Measurements from ENCODE around the gene GATD1. TPM values are rescaled to one million over a fixed set of nuclear protein-coding genes. Genes with fewer than 3 reads are reported as not detected.
A peak's percentile ranks its signal among the peaks of the same experiment; 100 is the strongest.
"Not testable (repeated sequence)": the region's sequence is repeated elsewhere in the genome, so short reads cannot be mapped to it uniquely, and the experiment has no call there.

GATD1 gene
- total RNA-seq, 1 donor from 2014 or later = 94.9 TPM

GRCh38 chr11:746289-747157 is 30.8 kb downstream of the GATD1 start:
- peak; percentile 25 for DNase-seq (ENCODE audit: low read depth, low spot score)
- H3K4me1 Mint-ChIP-seq = peaks cover 20% of the 10 kb centered on the region

DNA sequence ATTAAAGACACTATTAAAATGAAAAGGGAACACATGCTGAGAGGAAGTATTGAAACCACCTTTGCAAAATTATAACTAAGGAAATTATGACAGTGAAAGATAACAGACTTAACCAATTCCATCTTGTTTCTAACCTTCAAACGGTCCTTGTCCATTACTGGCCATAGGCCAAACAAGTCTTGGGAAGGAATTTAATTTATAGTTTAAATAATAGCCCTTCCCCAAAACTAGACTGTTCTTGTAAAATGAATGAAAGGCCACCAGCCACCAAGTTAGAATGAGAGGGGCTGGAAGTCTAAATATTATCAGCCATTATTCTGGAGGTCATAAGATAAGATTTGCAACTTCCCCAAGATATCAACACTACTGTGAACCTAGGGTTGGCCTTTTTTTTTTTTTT is 31.9 kb downstream of the GATD1 start:
- Mint-ChIP-seq H3K36me3 (ENCODE audit: low read depth) (no peaks in the 10 kb centered on the region), H3K27me3 (ENCODE audit: low read depth) (no peaks in the 10 kb centered on the region), H3K27ac (ENCODE audit: unreplicated experiment) (no peak overlapping the region), H3K9me3 (no peaks in the 10 kb centered on the region), H3K4me3 (peak overlapping the region; percentile 78), H3K4me1 (peaks cover 20% of the 10 kb centered on the region)
- TF ChIP-seq, protein P1, sequence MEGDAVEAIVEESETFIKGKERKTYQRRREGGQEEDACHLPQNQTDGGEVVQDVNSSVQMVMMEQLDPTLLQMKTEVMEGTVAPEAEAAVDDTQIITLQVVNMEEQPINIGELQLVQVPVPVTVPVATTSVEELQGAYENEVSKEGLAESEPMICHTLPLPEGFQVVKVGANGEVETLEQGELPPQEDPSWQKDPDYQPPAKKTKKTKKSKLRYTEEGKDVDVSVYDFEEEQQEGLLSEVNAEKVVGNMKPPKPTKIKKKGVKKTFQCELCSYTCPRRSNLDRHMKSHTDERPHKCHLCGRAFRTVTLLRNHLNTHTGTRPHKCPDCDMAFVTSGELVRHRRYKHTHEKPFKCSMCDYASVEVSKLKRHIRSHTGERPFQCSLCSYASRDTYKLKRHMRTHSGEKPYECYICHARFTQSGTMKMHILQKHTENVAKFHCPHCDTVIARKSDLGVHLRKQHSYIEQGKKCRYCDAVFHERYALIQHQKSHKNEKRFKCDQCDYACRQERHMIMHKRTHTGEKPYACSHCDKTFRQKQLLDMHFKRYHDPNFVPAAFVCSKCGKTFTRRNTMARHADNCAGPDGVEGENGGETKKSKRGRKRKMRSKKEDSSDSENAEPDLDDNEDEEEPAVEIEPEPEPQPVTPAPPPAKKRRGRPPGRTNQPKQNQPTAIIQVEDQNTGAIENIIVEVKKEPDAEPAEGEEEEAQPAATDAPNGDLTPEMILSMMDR (conservative IDR thresholded peaks at IDR 0.05) = no peak
- DNase-seq (ENCODE audit: low read depth, low spot score) = no peak

More at GRCh38 chr11:746289-747157, 30.8 kb downstream of the GATD1 start:
- Mint-ChIP-seq H3K27me3 (ENCODE audit: low read depth) (no peaks in the 10 kb centered on the region), H3K9me3 (no peaks in the 10 kb centered on the region), H3K36me3 (ENCODE audit: low read depth) (no peaks in the 10 kb centered on the region), H3K27ac (ENCODE audit: unreplicated experiment) (no peak overlapping the region), H3K4me3 (peak overlapping the region; percentile 89)
- TF ChIP-seq, protein P1 (conservative IDR thresholded peaks at IDR 0.05) = no peak

- TF ChIP-seq, protein P1 (conservative IDR thresholded peaks at IDR 0.05) = no peak
- Mint-ChIP-seq H3K4me1 (peaks cover 14% of the 10 kb centered on the region), H3K36me3 (ENCODE audit: low read depth) (no peaks in the 10 kb centered on the region), H3K27me3 (ENCODE audit: low read depth) (peaks cover 3% of the 10 kb centered on the region), H3K9me3 (no peaks in the 10 kb centered on the region), H3K4me3 (no peak overlapping the region), H3K27ac (ENCODE audit: unreplicated experiment) (no peak overlapping the region)
- no peak for DNase-seq (ENCODE audit: low read depth, low spot score)
These were observed 34.6 kb downstream of the GATD1 start for GRCh38 chr11:742571-743201.

- Mint-ChIP-seq H3K4me1 (peaks cover 19% of the 10 kb centered on the region), H3K27ac (ENCODE audit: unreplicated experiment) (no peak overlapping the region), H3K9me3 (no peaks in the 10 kb centered on the region), H3K36me3 (ENCODE audit: low read depth) (no peaks in the 10 kb centered on the region), H3K4me3 (no peak overlapping the region), H3K27me3 (ENCODE audit: low read depth) (peaks cover 8% of the 10 kb centered on the region)
- TF ChIP-seq, protein P1 (conservative IDR thresholded peaks at IDR 0.05) = no peak
- DNase-seq (ENCODE audit: low read depth, low spot score) = no peak
These were observed 35.1 kb downstream of the GATD1 start for GRCh38 chr11:742156-742546.

- H3K4me1 Mint-ChIP-seq = peaks cover 14% of the 10 kb centered on the region
- H3K4me3 Mint-ChIP-seq; DNase-seq (ENCODE audit: low read depth, low spot score); H3K9me3 Mint-ChIP-seq; H3K27ac Mint-ChIP-seq (ENCODE audit: unreplicated experiment); H3K36me3 Mint-ChIP-seq (ENCODE audit: low read depth): not testable (repeated sequence)
- H3K27me3 Mint-ChIP-seq (ENCODE audit: low read depth) = peaks cover 14% of the 10 kb centered on the region
These were observed 39.4 kb downstream of the GATD1 start for GRCh38 chr11:737899-738298.

DNA sequence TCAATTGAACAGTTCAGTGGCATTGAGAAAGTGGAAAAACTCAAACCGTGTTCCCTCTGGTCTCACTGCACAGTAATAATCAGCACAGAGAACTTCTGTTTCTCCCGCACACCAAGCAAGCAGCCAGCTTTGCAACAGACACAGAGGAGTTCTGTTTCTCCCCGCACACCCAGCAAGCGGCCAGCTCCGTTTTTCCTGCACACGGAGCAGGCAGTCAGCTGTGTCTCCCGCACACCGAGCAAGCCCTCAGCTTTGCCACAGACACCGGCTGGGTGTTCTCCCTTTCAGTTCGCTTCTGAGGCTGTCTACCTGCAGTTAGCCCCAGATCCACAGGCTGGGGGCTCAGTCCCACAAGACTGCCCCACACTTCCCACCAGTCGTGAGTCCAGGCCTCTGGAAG is 39.9 kb downstream of the GATD1 start:
- Mint-ChIP-seq H3K9me3 (peaks cover 3% of the 10 kb centered on the region), H3K36me3 (ENCODE audit: low read depth) (peaks cover 3% of the 10 kb centered on the region), H3K27me3 (ENCODE audit: low read depth) (peaks cover 14% of the 10 kb centered on the region), H3K27ac (ENCODE audit: unreplicated experiment) (no peak overlapping the region), H3K4me1 (peaks cover 14% of the 10 kb centered on the region), H3K4me3 (no peak overlapping the region)
- no peak for DNase-seq (ENCODE audit: low read depth, low spot score)
- TF ChIP-seq, protein P1 (conservative IDR thresholded peaks at IDR 0.05) = no peak

GRCh38 chr11:734541-734940 is 42.7 kb downstream of the GATD1 start:
- not testable (repeated sequence) for DNase-seq (ENCODE audit: low read depth, low spot score); H3K36me3 Mint-ChIP-seq (ENCODE audit: low read depth); H3K4me3 Mint-ChIP-seq; H3K27ac Mint-ChIP-seq (ENCODE audit: unreplicated experiment); H3K9me3 Mint-ChIP-seq
- H3K4me1 Mint-ChIP-seq = peaks cover 19% of the 10 kb centered on the region
- H3K27me3 Mint-ChIP-seq (ENCODE audit: low read depth) = peaks cover 19% of the 10 kb centered on the region
